ENCODE measurements around the gene ZNF827.

ZNF827 gene

DNA sequence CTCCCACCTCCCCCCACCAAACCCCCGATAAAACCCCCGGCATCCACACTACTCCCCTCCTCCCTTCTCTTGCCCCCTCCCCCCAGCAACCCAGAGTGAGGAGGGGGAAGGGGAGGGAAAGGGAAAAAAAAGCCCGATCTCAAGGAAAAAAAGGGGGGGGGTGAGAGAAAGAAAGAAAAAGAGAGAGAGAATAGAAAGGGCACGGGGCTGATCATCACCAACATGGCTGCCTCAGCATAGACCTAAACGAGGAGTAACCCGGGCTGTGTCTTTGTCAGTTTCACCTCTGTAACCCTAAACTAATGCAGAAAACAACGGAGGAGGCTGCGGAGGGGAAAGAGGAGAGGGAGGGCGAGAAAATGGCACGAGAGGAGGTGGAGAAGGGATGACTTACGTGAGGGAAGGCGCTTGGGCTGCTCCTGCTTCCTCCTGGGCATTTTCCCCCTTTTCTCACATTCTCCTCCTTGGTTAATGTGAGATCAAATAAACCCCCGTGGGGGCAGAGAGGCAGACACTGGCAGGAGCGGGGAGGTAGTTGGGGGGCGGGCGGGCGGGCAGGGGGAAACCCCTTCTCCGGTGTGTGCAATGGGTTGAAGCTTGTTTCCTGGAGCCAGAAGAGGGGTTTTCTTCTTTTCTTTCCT, 532 bp downstream of the ZNF827 start:
- Histone ChIP-seq H3K4me1 (ENCODE audit: insufficient read depth, low read length) (peaks cover 22% of the 10 kb centered on the region), H3K9me3 (ENCODE audit: control insufficient read depth, insufficient read depth, low read length) (no peaks in the 10 kb centered on the region), H3K9ac (ENCODE audit: low read depth, low read length) (peak overlapping the region; percentile 91), H3K36me3 (ENCODE audit: insufficient read depth, low read length) (no peaks in the 10 kb centered on the region; the same call in 1 of the 2 replicates)

DNA sequence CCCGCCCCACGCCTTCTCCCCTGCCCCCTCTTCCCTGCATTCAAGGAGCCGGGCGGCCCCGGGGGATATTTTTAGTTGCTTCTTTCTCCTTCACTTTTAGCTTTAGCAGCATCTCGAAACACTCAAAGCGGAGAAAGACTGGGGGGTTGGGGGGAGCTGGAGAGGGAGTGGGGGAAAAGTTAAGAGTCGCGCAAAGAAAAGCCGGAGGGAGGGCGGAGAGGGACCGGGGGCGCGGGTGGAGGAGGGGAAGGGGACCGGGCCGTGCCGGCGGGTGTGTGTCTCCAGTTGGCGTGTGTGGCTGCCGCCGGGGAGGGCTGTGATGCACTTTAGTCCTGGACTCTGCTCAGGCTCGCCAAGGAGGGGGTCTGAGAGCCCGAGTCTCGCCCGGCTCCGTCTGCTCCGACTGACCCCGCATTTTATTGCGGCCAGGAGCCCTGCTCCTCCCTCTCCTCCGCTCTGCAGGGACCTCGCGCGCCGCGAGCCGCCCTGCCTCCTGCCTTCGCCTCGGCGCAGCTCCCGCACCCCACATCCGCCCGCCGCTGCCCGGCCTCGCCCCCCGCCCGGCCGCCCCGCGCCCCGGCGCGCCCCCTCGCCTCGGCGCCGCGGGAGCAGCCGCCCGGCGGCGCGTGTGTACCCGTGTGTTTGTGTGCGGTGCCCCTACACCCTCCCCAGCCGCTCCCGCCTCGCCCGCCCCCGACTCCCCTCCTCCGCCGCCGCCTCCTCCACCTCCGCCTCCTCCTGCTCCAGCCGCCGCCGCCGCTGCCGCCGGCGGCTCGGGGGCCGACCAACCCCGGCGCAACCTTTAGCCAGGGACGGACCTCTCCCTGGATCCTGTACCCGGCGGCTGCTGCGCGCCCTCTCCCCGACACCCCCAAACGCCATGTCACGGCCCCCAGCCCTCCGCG, 1.4 kb downstream of the ZNF827 start:
- Histone ChIP-seq H3K9me3 (ENCODE audit: control insufficient read depth, insufficient read depth, low read length) (no peaks in the 10 kb centered on the region), H3K4me1 (ENCODE audit: insufficient read depth, low read length) (peaks cover 27% of the 10 kb centered on the region), H3K9ac (ENCODE audit: low read depth, low read length) (peak overlapping the region; percentile 92), H3K36me3 (ENCODE audit: insufficient read depth, low read length) (no peaks in the 10 kb centered on the region; the same call in 1 of the 2 replicates)

DNA sequence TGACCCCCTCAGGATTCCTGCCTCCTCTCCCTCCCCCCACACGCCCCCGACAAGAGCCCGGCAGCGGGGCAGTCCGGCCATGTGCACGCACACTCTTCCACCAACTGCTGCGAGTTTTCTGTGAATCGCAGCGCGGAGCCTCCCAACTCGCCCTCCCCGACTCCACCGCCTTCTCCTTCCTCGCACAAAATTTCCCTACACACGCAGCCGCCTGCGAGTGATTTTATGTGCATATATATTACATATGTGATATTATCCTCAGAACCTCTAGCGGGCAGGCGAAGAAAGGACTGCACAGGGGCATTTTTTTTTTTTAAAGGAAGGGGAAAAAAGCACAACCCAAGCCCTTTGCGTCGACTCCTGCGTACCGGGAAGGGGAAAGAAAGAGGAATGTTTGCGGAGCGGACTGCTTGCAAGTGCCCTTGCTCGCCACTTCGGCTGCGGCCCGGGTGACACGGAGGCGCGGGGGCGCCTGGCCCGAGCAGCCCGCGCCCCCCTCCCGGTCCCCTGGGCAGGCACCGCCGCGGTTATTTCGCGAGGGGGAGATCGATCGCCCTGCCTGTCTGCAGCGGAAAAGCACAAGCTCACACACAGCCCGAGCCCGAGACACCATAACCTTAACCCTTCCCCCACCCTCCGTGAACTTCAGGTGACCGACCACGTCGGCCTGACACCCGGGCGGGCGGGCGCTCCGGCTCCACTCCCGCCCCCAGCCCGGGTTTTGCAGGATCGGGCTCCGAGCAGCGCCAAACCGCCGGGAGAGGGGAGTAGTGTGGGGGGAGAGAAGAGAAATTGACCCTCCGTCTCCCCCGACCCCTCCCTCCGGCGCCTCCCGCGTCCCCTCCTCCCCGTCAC, 2.3 kb downstream of the ZNF827 start:
- peaks cover 27% of the 10 kb centered on the region for H3K4me1 ChIP-seq (ENCODE audit: insufficient read depth, low read length)
- H3K9me3 ChIP-seq (ENCODE audit: control insufficient read depth, insufficient read depth, low read length): no peaks in the 10 kb centered on the region
- no peaks in the 10 kb centered on the region; the same call in 1 of the 2 replicates for H3K36me3 ChIP-seq (ENCODE audit: insufficient read depth, low read length)
- H3K9ac ChIP-seq (ENCODE audit: low read depth, low read length): peak overlapping the region; percentile 92

DNA sequence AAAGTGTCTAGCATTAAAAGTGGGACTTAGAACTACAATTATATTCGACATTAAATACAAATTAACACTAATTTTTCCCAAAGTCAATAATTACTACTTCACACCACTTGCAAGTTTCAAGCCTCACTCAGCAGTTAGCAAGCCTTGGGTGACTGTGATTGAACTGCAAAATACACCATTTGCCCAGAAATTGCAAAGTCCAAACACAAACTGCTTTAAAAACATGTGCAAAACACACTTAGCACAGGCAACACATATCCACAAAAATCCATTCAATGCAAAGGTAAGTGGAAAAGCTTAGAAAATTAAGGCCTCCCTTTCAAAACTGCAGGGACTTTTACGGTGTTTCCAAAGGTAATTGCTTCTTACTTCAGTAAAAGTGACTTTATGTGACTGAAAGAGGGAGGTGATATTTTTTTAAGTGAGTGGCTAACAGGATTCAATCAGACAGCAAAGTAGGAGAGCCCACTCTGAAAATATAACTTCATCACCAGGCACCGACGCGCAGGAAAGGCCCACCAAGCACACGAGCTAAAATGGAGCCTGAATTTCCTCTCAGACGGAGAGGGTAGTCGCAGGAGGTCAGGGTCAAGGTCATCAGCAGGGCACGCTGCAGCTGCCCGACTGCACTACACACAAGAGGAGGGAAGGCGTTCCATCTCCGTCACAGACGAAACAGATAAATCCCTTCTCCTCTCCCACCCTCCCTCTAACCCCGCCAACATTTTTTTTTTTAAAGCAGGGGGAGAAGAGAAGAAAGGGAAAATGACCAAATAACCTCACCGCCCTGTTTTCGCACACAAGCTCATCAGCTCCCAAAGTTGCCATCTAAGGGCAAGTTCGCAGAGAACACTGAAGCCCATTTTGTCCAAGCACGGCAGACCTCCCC, 3.1 kb downstream of the ZNF827 start:
- Histone ChIP-seq H3K9ac (ENCODE audit: low read depth, low read length) (peak overlapping the region; percentile 92), H3K36me3 (ENCODE audit: insufficient read depth, low read length) (no peaks in the 10 kb centered on the region; the same call in 1 of the 2 replicates), H3K9me3 (ENCODE audit: control insufficient read depth, insufficient read depth, low read length) (no peaks in the 10 kb centered on the region), H3K4me1 (ENCODE audit: insufficient read depth, low read length) (peaks cover 28% of the 10 kb centered on the region)

DNA sequence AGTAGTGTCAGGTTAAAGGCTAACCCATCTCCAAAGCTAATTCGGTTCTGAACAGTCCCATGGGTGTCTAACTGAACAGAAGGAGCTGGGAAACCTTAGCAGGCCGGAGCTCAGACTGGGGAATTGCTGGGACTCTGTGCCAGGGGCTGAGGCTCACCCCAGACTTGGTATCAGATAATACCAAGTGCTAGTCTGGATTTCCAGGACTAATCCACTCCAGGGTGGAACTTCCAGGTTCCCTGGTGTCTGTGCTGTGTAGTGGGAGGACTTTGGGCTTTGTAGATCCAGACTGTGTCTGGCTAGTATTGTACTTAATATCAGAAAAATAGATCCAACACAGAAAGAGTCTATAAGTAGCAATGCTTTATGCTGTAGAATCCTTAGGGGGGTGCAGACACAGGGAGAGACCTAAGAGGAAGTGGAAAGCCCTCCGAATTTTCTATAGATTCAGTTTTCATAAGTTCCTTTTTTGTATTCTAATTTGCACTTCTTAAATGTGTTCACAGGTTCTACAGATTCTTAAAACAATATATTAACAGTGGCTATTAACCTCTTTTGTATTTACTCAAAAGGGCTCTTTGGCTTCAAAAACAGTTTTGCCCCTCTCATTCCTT, 4.1 kb downstream of the ZNF827 start:
- Histone ChIP-seq H3K9ac (ENCODE audit: low read depth, low read length) (peak overlapping the region; percentile 8; the same call in 1 of the 2 replicates), H3K36me3 (ENCODE audit: insufficient read depth, low read length) (no peaks in the 10 kb centered on the region; the same call in 1 of the 2 replicates), H3K9me3 (ENCODE audit: control insufficient read depth, insufficient read depth, low read length) (no peaks in the 10 kb centered on the region), H3K4me1 (ENCODE audit: insufficient read depth, low read length) (peaks cover 31% of the 10 kb centered on the region)

DNA sequence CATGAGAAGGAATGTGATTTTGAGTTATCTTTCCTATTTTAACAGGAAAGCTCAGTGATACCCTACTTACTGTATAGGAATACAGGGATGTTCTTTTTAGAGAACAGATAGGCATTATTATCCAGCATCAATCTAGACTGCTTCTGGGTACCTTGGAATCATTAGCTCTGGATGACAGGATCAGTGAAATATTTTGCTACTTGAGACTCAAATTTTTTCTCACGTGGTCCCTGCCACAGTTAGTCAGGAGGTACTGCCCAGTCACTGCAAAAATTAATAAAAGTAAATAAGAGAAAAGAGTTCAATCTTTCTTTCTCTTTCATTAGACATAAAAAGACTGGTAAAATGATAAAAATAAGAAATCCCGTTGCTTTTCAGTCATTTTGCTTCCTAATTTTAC, 5.5 kb downstream of the ZNF827 start:
- H3K36me3 ChIP-seq (ENCODE audit: insufficient read depth, low read length): no peaks in the 10 kb centered on the region; the same call in 1 of the 2 replicates

DNA sequence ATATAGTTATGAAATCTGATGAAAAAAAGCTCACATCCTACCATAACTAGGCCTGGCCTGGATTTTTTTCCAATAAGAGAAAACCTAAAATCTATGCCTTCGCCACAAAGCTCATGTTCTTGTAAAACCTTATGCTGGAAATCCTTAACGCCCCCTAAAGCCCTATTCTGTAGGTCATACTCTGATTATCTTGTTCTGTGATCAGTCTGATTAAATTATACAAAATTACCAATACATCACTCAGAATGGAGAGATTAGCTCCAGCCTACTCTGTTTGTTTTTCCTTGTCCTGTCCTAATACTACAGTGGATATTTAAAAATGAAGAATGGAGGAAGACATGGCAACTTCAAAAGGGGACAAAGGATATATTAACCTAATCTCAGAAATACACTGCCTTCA, 7.2 kb downstream of the ZNF827 start:
- H3K9ac ChIP-seq (ENCODE audit: low read depth, low read length): no peak overlapping the region
- no peaks in the 10 kb centered on the region for H3K9me3 ChIP-seq (ENCODE audit: control insufficient read depth, insufficient read depth, low read length)
- H3K36me3 ChIP-seq (ENCODE audit: insufficient read depth, low read length): peaks cover 4% of the 10 kb centered on the region; the same call in 1 of the 2 replicates
- peaks cover 30% of the 10 kb centered on the region for H3K4me1 ChIP-seq (ENCODE audit: insufficient read depth, low read length)

More for the DNA sequence above, 5.5 kb downstream of the ZNF827 start:
- Histone ChIP-seq H3K9ac (ENCODE audit: low read depth, low read length) (no peak overlapping the region), H3K9me3 (ENCODE audit: control insufficient read depth, insufficient read depth, low read length) (no peaks in the 10 kb centered on the region), H3K4me1 (ENCODE audit: insufficient read depth, low read length) (peaks cover 30% of the 10 kb centered on the region)

DNA sequence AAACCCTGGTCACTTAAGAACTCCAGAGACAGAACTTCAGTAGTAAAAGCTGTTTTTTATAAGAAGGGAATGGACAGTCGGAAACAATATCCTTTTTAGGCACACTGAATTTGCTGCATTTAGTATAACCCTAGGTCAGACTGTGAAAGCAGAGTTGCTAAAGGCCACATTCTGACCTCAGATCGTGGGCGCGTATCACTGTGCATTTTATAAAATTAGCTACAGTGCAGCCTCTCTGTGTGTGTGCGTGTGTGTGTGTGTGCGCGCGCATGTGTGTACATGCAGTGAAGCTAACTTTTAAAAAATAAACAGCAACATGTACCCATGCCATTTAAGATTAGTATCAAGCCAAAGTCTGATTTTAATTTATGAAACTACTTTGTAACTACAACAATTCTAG, 8.0 kb downstream of the ZNF827 start:
- peaks cover 7% of the 10 kb centered on the region for H3K9me3 ChIP-seq (ENCODE audit: control insufficient read depth, insufficient read depth, low read length)
- no peak overlapping the region for H3K9ac ChIP-seq (ENCODE audit: low read depth, low read length)
- H3K36me3 ChIP-seq (ENCODE audit: insufficient read depth, low read length): peaks cover 4% of the 10 kb centered on the region; the same call in 1 of the 2 replicates
- peaks cover 30% of the 10 kb centered on the region for H3K4me1 ChIP-seq (ENCODE audit: insufficient read depth, low read length)

DNA sequence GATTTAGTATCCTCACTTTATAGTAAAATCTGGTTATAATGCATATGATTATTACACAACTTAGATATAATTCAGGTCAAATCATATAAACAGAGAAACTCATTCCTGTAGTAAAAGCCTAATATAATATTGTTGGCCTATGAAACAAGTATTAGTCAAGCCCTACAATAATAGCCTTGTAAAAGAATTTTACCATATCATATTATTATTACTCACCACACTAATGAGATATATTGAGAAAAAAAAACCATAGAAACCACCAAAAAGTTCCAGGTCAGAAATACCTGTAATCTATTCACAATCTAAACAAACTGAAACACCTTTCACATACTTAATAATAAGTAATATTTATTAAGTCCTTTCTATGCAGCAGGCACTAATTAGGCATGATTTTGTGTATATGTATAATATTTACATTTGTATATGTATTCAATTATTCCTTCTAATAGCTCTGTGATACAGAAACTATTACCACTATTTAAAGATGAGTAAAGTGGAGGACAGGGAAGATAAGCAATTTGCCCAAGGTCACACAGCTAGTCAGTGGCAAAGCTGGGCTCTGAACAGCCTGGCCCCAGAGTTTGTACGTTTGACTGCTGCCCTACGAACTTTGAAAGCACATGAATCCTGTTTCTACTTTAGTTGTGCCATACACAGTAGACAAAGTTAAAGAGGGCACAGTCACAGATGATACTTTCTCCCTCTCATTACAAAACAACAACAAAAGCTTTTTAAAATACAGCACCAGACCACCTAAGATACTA, 9.0 kb downstream of the ZNF827 start:
- Histone ChIP-seq H3K9ac (ENCODE audit: low read depth, low read length) (no peak overlapping the region), H3K4me1 (ENCODE audit: insufficient read depth, low read length) (peaks cover 28% of the 10 kb centered on the region), H3K9me3 (ENCODE audit: control insufficient read depth, insufficient read depth, low read length) (peaks cover 13% of the 10 kb centered on the region), H3K36me3 (ENCODE audit: insufficient read depth, low read length) (peaks cover 4% of the 10 kb centered on the region; the same call in 1 of the 2 replicates)

DNA sequence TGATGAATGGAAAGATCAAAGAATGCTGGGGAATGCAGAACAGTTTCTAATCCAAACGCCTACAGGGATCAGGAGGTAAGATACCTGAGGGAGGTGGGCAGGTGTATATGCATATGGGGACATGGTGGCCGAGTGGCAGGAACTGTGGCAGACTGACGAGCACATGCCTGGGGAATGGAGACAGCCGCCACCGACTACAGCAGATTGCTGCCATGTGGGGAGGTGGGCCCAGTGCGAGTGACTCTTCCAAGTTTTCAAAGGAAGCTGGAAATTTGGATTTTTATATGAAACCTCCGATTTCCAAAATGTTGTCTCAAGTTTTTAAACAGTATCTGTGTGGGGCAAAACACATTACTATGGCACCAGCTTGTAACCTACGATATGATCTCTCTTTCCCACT, 9.9 kb downstream of the ZNF827 start:
- Histone ChIP-seq H3K4me1 (ENCODE audit: insufficient read depth, low read length) (peaks cover 19% of the 10 kb centered on the region), H3K9ac (ENCODE audit: low read depth, low read length) (no peak overlapping the region), H3K36me3 (ENCODE audit: insufficient read depth, low read length) (peaks cover 4% of the 10 kb centered on the region; the same call in 1 of the 2 replicates), H3K9me3 (ENCODE audit: control insufficient read depth, insufficient read depth, low read length) (peaks cover 13% of the 10 kb centered on the region)

DNA sequence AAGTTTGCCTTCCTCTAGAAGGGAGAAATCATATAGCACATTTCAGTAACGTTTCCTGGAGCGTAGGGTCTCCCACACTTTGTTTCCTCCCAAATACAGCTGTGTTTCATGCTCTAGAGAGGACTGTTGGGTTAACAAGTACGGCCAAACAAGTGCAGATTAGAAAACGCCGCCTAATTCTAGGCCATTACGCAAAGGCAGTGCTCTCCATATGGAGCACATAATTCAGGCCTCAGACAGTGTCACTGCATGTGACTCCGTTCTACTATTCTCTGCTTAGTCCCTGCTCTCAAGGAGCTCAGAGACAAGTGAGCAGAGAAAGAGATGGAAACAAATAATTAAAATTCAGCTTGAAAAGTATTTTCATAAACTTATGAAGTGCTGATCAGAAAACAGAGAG, 11.6 kb downstream of the ZNF827 start:
- Histone ChIP-seq H3K9me3 (ENCODE audit: control insufficient read depth, insufficient read depth, low read length) (peaks cover 13% of the 10 kb centered on the region), H3K9ac (ENCODE audit: low read depth, low read length) (no peak overlapping the region), H3K36me3 (ENCODE audit: insufficient read depth, low read length) (peaks cover 4% of the 10 kb centered on the region; the same call in 1 of the 2 replicates), H3K4me1 (ENCODE audit: insufficient read depth, low read length) (peaks cover 9% of the 10 kb centered on the region; the same call in 1 of the 2 replicates)

DNA sequence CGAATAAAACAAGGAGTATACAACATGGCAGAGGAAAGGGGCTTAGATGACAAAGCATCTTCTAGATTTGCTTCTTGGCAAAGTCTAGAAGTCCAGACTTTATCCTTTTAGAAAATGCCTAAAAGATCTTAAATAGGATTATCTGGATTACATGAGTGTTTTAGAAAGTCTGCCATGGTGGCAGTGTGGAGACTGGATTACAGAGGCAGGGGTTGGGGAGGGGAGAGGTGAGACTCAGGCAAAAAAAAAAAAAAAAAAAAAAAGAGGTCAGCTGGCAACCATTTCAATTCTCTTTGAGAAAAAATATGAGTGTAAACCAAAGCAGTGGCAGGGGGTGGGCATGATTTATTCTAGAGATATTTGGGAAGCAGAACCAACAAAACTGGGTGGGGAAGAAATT, 17.4 kb downstream of the ZNF827 start:
- Histone ChIP-seq H3K36me3 (ENCODE audit: insufficient read depth, low read length) (no peaks in the 10 kb centered on the region; the same call in 1 of the 2 replicates), H3K9me3 (ENCODE audit: control insufficient read depth, insufficient read depth, low read length) (peaks cover 12% of the 10 kb centered on the region), H3K4me1 (ENCODE audit: insufficient read depth, low read length) (no peaks in the 10 kb centered on the region), H3K9ac (ENCODE audit: low read depth, low read length) (no peak overlapping the region)

All from ES-I3 (cell line).